NB4 (cell line): ENCODE measurements around the gene SFXN5.

Source experiments
- POLR2A ChIP-seq: IDR thresholded peaks from 2 replicates; pipeline ENCODE4 v1.6.1; 2011; ENCODE audit warnings: mild to moderate bottlenecking; ENCODE audit not compliant: insufficient read length; ENCODE audit errors: extremely low read depth
- TF ChIP-seq, protein P1 (sequence below): IDR thresholded peaks from one replicate; pipeline ENCODE4 v1.5.1; 2012; ENCODE audit warnings: low read depth, low read length

DNA sequence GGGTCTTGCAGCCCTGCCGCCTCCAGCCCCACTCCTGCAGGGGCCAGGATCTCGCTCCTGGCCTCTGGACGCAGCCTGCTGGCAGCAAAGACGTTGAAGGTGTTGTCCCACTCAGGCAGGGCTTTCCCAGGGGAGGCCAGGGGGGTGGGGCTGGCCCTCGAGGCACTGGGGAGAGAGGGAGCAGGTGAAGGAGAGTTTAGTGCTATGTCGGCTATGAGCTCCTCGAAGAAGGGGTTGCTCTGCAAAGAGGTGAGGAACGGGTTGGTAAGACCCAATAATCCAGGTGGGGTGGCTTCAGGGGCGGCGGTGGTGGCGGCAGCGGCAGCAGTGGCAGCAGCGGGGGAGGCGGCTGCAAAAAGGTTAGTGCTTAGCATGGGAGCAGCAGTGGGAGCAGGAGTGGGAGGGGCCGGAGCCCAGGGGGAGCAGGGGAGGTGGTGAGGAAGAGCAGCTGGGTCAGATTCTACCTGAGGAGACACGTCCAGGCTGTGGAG is 9.7 kb upstream of the SFXN5 start:
- no peak for TF ChIP-seq POLR2A
- TF ChIP-seq, protein P1, sequence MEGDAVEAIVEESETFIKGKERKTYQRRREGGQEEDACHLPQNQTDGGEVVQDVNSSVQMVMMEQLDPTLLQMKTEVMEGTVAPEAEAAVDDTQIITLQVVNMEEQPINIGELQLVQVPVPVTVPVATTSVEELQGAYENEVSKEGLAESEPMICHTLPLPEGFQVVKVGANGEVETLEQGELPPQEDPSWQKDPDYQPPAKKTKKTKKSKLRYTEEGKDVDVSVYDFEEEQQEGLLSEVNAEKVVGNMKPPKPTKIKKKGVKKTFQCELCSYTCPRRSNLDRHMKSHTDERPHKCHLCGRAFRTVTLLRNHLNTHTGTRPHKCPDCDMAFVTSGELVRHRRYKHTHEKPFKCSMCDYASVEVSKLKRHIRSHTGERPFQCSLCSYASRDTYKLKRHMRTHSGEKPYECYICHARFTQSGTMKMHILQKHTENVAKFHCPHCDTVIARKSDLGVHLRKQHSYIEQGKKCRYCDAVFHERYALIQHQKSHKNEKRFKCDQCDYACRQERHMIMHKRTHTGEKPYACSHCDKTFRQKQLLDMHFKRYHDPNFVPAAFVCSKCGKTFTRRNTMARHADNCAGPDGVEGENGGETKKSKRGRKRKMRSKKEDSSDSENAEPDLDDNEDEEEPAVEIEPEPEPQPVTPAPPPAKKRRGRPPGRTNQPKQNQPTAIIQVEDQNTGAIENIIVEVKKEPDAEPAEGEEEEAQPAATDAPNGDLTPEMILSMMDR, result no peak
